B cell (primary cell): ENCODE measurements around the gene PRKAG2. TPM values are rescaled to one million over a fixed set of nuclear protein-coding genes. Genes with fewer than 3 reads are reported as not detected.

Source experiments
- ATAC-seq: fragments of 200-7000 bp; cut with Tn5 transposase; one replicate; pipeline ENCODE4 v1.10.0; 2021; ENCODE audit warnings: low read depth, mild to moderate bottlenecking, moderate number of reproducible peaks, moderate library complexity
- CTCF ChIA-PET: fragments of 350-600 bp; sonication (Branson Sonifier 250); formaldehyde crosslinking; loops from one replicate; lab custom pipeline; 2021; ENCODE audit warnings: antibody characterized with exemption, inconsistent platforms; lab: Charles Lee
- POLR2A ChIA-PET: fragments of 350-600 bp; sonication (Branson Sonifier 250); formaldehyde crosslinking; loops from one replicate; lab custom pipeline; 2021; ENCODE audit warnings: antibody characterized with exemption; lab: Charles Lee
- DNase-seq: peaks from one replicate; pipeline ENCODE4 v3.0.0; 2013
- H2AFZ ChIP-seq: 2 replicates; pipeline ENCODE4 v1.6.1; 2012; ENCODE audit warnings: mild to moderate bottlenecking, low read depth, low read length; ENCODE audit not compliant: insufficient read depth, poor library complexity, severe bottlenecking
- H3K27ac ChIP-seq, 2 donors: 1 replicate in 1 of 2; 2 replicates in 1 of 2; pipeline ENCODE4 v1.5.1; 2012 to 2013; ENCODE audit warnings: low read length in 2 of 2, mild to moderate bottlenecking in 2 of 2, moderate library complexity in 1 of 2
- H3K27me3 ChIP-seq, 4 experiments: fragments of 200-600 bp in 1 of 4; sonication (generic) in 1 of 4; replicated peaks in 1 of 4; 1 replicate in 2 of 4; 2 replicates in 2 of 4; pipeline versions ENCODE4 v1.6.1 to v1.7.0; 2013 to 2016; ENCODE audit warnings: low read length in 3 of 4, mild to moderate bottlenecking in 2 of 4, mixed read lengths in 1 of 4, moderate library complexity in 1 of 4; ENCODE audit not compliant: insufficient read depth in 4 of 4, control insufficient read depth in 3 of 4; ENCODE audit errors: control extremely low read depth in 1 of 4
- H3K36me3 ChIP-seq, 2 experiments: replicated peaks in 1 of 2; 1 replicate in 1 of 2; 2 replicates in 1 of 2; pipeline versions ENCODE4 v1.6.1 to v1.7.1; 2013; ENCODE audit warnings: low read length in 1 of 2; ENCODE audit not compliant: insufficient read depth in 2 of 2, control insufficient read depth in 1 of 2; ENCODE audit errors: control extremely low read depth in 1 of 2, extremely low read depth in 1 of 2
- H3K4me1 ChIP-seq, 2 donors: fragments of 200-600 bp in 1 of 2; sonication (generic) in 1 of 2; 1 replicate in 1 of 2; 2 replicates in 1 of 2; pipeline versions ENCODE4 v1.5.1 to v1.6.1; 2013 to 2017; ENCODE audit warnings: low read length in 2 of 2; ENCODE audit not compliant: control insufficient read depth in 2 of 2, insufficient read depth in 2 of 2
- H3K4me2 ChIP-seq: replicated peaks from 2 replicates; pipeline ENCODE3; 2012; ENCODE audit warnings: mild to moderate bottlenecking, low read depth, low read length; ENCODE audit not compliant: poor library complexity, severe bottlenecking
- H3K4me3 ChIP-seq, 5 experiments: fragments of 200-600 bp in 1 of 5; sonication (generic) in 1 of 5; 1 replicate in 3 of 5; 2 replicates in 2 of 5; pipeline versions ENCODE4 v1.5.1 to v1.7.0; 2011 to 2016; ENCODE audit warnings: low read length in 4 of 5, mild to moderate bottlenecking in 4 of 5, low read depth in 2 of 5, control low read depth in 1 of 5, moderate library complexity in 1 of 5; ENCODE audit not compliant: insufficient read depth in 1 of 5; ENCODE audit errors: control extremely low read depth in 1 of 5, extremely low read depth in 1 of 5
- H3K79me2 ChIP-seq: fragments of 200-600 bp; sonication (generic); one replicate; pipeline ENCODE4 v1.6.0; 2016; ENCODE audit warnings: low read length; ENCODE audit not compliant: control insufficient read depth, insufficient read depth
- H3K9ac ChIP-seq: fragments of 200-600 bp; sonication (generic); 2 replicates; pipeline ENCODE4 v1.6.1; 2017; ENCODE audit warnings: mild to moderate bottlenecking, low read length, moderate library complexity
- H3K9me3 ChIP-seq, 3 donors: one replicate each; pipeline versions ENCODE4 v1.6.1 to v1.7.1; 2013; ENCODE audit warnings: low read length in 2 of 3; ENCODE audit not compliant: control insufficient read depth in 2 of 3, insufficient read depth in 1 of 3; ENCODE audit errors: control extremely low read depth in 1 of 3
- H4K20me1 ChIP-seq: 2 replicates; pipeline ENCODE4 v1.6.0; 2012; ENCODE audit warnings: mild to moderate bottlenecking, low read length; ENCODE audit not compliant: insufficient read depth, control insufficient read depth, poor library complexity, severe bottlenecking
- H3K27ac Mint-ChIP-seq: one replicate; pipeline ENCODE4 v1.8.0; 2021; ENCODE audit warnings: mixed read lengths
- H3K27me3 Mint-ChIP-seq: one replicate; pipeline ENCODE4 v1.8.0; 2021; ENCODE audit warnings: mixed read lengths
- H3K4me1 Mint-ChIP-seq: one replicate; pipeline ENCODE4 v1.8.0; 2021; ENCODE audit warnings: mixed read lengths
- H3K4me3 Mint-ChIP-seq: one replicate; pipeline ENCODE4 v1.8.0; 2021; ENCODE audit warnings: mixed read lengths
- H3K9me3 Mint-ChIP-seq: one replicate; pipeline ENCODE4 v1.8.0; 2022; ENCODE audit warnings: mixed read lengths; ENCODE audit not compliant: insufficient read depth
- CTCF ChIP-seq: fragments of 200-600 bp; IDR thresholded peaks from one replicate; pipeline ENCODE4 v1.8.0; 2022; ENCODE audit warnings: antibody characterized with exemption, mild to moderate bottlenecking
- EZH2 ChIP-seq: IDR thresholded peaks from 2 replicates; pipeline ENCODE4 v1.6.1; 2012; ENCODE audit warnings: borderline replicate concordance, low read depth, mild to moderate bottlenecking, moderate library complexity, low read length; ENCODE audit not compliant: insufficient read depth, poor library complexity, severe bottlenecking
- WGBS: methylation state at CpG from one replicate; pipeline ENCODE4 v1.1.5; 2013; ENCODE audit warnings: missing lambda C conversion rate; ENCODE audit not compliant: insufficient coverage; 5-methylcytosine and 5-hydroxymethylcytosine counted together
- intact Hi-C: fragments of 100-400 bp; cut with micrococcal nuclease; formaldehyde crosslinking; loops from one replicate; pipeline ENCODE4 v1.10.0; 2022
- polyA plus RNA-seq: library from polyadenylated mRNA; depleted of rRNA; stranded (reverse); fragments of >200 nt; gene quantifications from 2 replicates; pipeline ENCODE4 v1.2.3, GENCODE V29; 2012
- total RNA-seq, 2 donors: library from RNA; stranded (reverse); fragments of 120-200 nt in 1 of 2; gene quantifications; 1 replicate in 1 of 2; 2 replicates in 1 of 2; pipeline versions ENCODE4 v1.2.3 to v1.2.4, GENCODE V29; 2013 to 2022

PRKAG2 gene
- total and polyA plus RNA-seq, 2 donors (not counting 1 experiment from before 2014, with no cell fraction given): 22.1 to 56.3 TPM

GRCh38 chr7:151854720-151855071 is 22.2 kb downstream of the PRKAG2 start:
- ChIA-PET CTCF (no interaction called here), POLR2A (no interaction called here)
- H3K27me3 ChIP-seq: no peaks in the 10 kb centered on the region
- TF ChIP-seq EZH2 (no peak), CTCF (no peak)
- DNase-seq: no peak
- no peak overlapping the region for H3K27ac ChIP-seq
- H3K4me2 ChIP-seq: no peak overlapping the region
- H3K9me3 Mint-ChIP-seq: no peaks in the 10 kb centered on the region
- no peak overlapping the region for H3K4me3 Mint-ChIP-seq
- no peak overlapping the region for H3K9ac ChIP-seq
- no peak overlapping the region for H2AFZ ChIP-seq
- peaks cover 60% of the 10 kb centered on the region for H4K20me1 ChIP-seq
- H3K27ac Mint-ChIP-seq: no peak overlapping the region
- WGBS: 95% methylated on average over 5 of the region's 7 CpGs
- H3K36me3 ChIP-seq: peaks cover 0 to 2% of the 10 kb centered on the region in 2 experiments
- no peaks in the 10 kb centered on the region for H3K9me3 ChIP-seq
- no peak for ATAC-seq
- intact Hi-C loops: no loop called here
- H3K27me3 Mint-ChIP-seq: no peaks in the 10 kb centered on the region
- H3K4me1 ChIP-seq: peaks cover 21 to 25% of the 10 kb centered on the region in 2 donors
- H3K79me2 ChIP-seq: peaks cover 40% of the 10 kb centered on the region
- H3K4me1 Mint-ChIP-seq: peaks cover 33% of the 10 kb centered on the region
- no peak overlapping the region for H3K4me3 ChIP-seq

- ATAC-seq: no peak
- 97% methylated on average over 18 of the region's 18 CpGs for WGBS
These were observed 22.8 kb downstream of the PRKAG2 start for GRCh38 chr7:151853896-151854719.

More at GRCh38 chr7:151853896-151854719, 22.8 kb downstream of the PRKAG2 start:
- Histone ChIP-seq H3K27me3 (no peaks in the 10 kb centered on the region), H3K79me2 (peaks cover 40% of the 10 kb centered on the region), H3K36me3 (peaks cover 0 to 2% of the 10 kb centered on the region in 2 experiments), H3K9me3 (no peaks in the 10 kb centered on the region), H3K27ac (no peak overlapping the region), H3K4me3 (no peak overlapping the region), H2AFZ (no peak overlapping the region), H4K20me1 (peaks cover 60% of the 10 kb centered on the region), H3K4me2 (no peak overlapping the region), H3K9ac (no peak overlapping the region), H3K4me1 (peaks cover 21 to 31% of the 10 kb centered on the region in 2 donors)
- TF ChIP-seq CTCF: no peak
- no peak for TF ChIP-seq EZH2
- peaks cover 34% of the 10 kb centered on the region for H3K4me1 Mint-ChIP-seq
- H3K9me3 Mint-ChIP-seq: no peaks in the 10 kb centered on the region
- POLR2A ChIA-PET: no interaction called here
- H3K4me3 Mint-ChIP-seq: no peak overlapping the region
- peak overlapping the region; percentile 44 for H3K27ac Mint-ChIP-seq
- intact Hi-C loops: no loop called here
- DNase-seq: no peak
- no peaks in the 10 kb centered on the region for H3K27me3 Mint-ChIP-seq
- CTCF ChIA-PET: no interaction called here
